Neutrophil (primary cell): ENCODE results near the gene POLG.

Experiments
- H3K27ac ChIP-seq: fragments of 200-600 bp; sonication (generic); 2 replicates; pipeline ENCODE4 v1.5.1; 2016; ENCODE audit warnings: mild to moderate bottlenecking, moderate library complexity
- H3K27me3 ChIP-seq: fragments of 200-600 bp; sonication (generic); 2 replicates; pipeline ENCODE4 v1.6.0; 2016; ENCODE audit warnings: mild to moderate bottlenecking
- H3K36me3 ChIP-seq: fragments of 200-600 bp; sonication (generic); 2 replicates; pipeline ENCODE4 v1.5.1; 2017
- H3K4me1 ChIP-seq, 2 experiments: fragments of 200-600 bp in 1 of 2; sonication (generic) in 1 of 2; 1 replicate in 1 of 2; 2 replicates in 1 of 2; pipeline versions ENCODE4 v1.5.1 to v1.6.1; 2013 to 2016; ENCODE audit warnings: low read depth in 1 of 2, low read length in 1 of 2, mild to moderate bottlenecking in 1 of 2, moderate library complexity in 1 of 2; ENCODE audit not compliant: control insufficient read depth in 1 of 2, insufficient read depth in 1 of 2
- H3K4me3 ChIP-seq, 2 experiments: fragments of 200-600 bp in 1 of 2; sonication (generic) in 1 of 2; 1 replicate in 1 of 2; 2 replicates in 1 of 2; pipeline ENCODE4 v1.5.1; 2013 to 2016; ENCODE audit warnings: low read depth in 1 of 2, low read length in 1 of 2, mild to moderate bottlenecking in 1 of 2, moderate library complexity in 1 of 2
- H3K9me3 ChIP-seq: fragments of 200-600 bp; sonication (generic); 2 replicates; pipeline ENCODE4 v1.5.1; 2016
- TF ChIP-seq, protein P1 (sequence below): fragments of 200-600 bp; sonication (generic); IDR thresholded peaks from 2 replicates; pipeline ENCODE4 v1.5.1; 2016; ENCODE audit warnings: antibody characterized with exemption

The POLG gene

DNA sequence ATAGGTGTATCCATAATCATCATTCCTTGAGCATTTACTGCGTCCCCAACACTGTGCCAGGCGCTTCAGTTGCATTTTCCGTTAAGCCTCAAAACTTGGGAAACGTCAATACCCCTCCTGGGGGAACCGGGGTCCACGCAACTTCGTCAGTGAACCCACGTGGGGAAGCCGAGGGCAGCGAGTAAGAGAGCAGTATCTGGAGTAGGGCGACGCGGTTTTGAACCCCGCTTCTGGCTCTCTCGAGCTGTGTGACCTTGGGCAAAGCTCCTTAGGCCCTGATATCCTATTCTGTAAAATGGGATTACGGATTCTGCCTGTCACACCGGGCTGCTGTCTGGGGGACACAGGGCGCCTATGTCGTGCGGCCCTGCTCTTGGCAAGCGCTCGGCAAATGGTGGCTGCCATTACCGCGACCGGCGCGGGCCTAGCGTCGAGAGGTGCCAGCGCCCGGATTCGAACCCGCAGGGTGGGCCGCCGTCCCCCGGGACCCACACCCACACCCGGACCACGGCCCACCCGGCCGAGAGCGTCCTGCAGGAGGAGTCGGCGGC lies 590 bp downstream of the POLG start:
- Histone ChIP-seq H3K4me1 (peaks cover 12 to 25% of the 10 kb centered on the region in 2 experiments), H3K36me3 (peaks cover 46% of the 10 kb centered on the region), H3K27me3 (peaks cover 41% of the 10 kb centered on the region), H3K9me3 (no peaks in the 10 kb centered on the region), H3K4me3 (peak overlapping the region; percentile 76 to 82), H3K27ac (peak overlapping the region; percentile 96)
- TF ChIP-seq, protein P1, sequence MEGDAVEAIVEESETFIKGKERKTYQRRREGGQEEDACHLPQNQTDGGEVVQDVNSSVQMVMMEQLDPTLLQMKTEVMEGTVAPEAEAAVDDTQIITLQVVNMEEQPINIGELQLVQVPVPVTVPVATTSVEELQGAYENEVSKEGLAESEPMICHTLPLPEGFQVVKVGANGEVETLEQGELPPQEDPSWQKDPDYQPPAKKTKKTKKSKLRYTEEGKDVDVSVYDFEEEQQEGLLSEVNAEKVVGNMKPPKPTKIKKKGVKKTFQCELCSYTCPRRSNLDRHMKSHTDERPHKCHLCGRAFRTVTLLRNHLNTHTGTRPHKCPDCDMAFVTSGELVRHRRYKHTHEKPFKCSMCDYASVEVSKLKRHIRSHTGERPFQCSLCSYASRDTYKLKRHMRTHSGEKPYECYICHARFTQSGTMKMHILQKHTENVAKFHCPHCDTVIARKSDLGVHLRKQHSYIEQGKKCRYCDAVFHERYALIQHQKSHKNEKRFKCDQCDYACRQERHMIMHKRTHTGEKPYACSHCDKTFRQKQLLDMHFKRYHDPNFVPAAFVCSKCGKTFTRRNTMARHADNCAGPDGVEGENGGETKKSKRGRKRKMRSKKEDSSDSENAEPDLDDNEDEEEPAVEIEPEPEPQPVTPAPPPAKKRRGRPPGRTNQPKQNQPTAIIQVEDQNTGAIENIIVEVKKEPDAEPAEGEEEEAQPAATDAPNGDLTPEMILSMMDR, result no peak

DNA sequence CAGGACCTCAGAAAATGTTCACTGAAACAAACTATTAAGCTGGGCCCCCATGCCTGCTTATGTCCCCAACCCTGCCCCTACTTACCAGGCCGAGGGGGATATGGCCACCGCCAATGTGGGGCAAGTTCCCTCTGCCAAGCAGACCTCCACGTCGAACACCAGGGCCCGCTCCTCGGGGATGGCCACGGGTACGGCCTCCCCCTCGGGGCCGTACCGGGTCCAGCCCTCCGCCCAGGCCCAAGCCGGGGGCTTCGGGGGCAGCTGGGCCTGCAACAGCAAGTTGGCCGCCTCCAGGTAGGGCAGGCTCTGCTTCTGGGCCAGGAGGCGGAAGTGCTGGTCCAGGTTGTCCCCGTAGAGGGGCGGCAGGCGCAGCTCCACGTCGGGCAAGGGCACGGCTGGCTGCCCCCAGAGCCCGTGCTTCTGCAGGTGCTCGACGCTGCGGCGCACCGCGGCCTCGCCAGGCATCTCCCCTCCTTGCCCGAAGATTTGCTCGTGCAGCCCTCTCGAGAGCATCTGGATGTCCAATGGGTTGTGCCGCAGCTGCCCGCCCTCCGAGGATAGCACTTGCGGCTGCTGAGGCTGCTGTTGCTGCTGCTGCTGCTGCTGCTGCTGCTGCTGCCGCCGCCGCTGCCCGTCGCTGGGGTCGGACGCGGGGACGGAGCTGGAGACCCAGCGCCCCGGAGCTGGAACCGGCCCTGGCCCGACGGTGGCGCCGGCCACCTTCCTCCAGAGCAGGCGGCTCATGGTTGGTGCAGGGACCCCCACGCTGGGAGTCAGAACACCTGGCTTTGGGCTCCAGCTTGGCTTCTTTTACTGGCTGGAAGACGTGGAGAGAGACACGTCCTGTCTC lies 1.4 kb downstream of the POLG start:
- H3K36me3 ChIP-seq, result peaks cover 54% of the 10 kb centered on the region
- H3K27ac ChIP-seq, result peak overlapping the region; percentile 96
- H3K9me3 ChIP-seq, result no peaks in the 10 kb centered on the region
- H3K4me3 ChIP-seq, result peak overlapping the region; percentile 76 to 82
- TF ChIP-seq, protein P1, result no peak
- peaks cover 33% of the 10 kb centered on the region for H3K27me3 ChIP-seq
- H3K4me1 ChIP-seq, result peaks cover 12 to 25% of the 10 kb centered on the region in 2 experiments

DNA sequence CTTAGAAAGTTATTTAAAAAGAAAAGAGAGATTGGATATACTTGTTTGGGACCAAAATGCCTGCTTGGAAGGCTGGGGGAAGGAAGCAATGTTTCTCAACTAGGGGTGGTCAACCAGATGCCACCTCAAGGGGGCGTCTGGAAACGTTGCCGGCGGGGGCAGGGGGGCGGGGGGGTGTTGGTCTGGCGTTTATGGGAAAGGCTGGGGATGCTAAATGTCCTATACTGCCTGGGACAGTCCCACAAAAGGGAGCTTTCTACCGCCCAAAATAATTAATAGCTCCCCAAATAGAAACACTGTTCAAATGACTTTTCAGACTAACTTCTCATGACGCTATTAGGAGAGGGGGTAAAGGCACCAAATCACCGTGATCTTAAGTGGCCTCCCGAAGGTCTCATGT lies 2.2 kb downstream of the POLG start:
- no peaks in the 10 kb centered on the region for H3K9me3 ChIP-seq
- H3K4me3 ChIP-seq, result no peak overlapping the region
- TF ChIP-seq, protein P1, result no peak
- peaks cover 25% of the 10 kb centered on the region for H3K27me3 ChIP-seq
- peaks cover 62% of the 10 kb centered on the region for H3K36me3 ChIP-seq
- no peak overlapping the region for H3K27ac ChIP-seq
- peaks cover 12 to 25% of the 10 kb centered on the region in 2 experiments for H3K4me1 ChIP-seq

GRCh38 chr15:89330881-89331595 lies 3.6 kb downstream of the POLG start:
- H3K27me3 ChIP-seq, result peaks cover 11% of the 10 kb centered on the region
- TF ChIP-seq, protein P1, result no peak
- peaks cover 12 to 25% of the 10 kb centered on the region in 2 experiments for H3K4me1 ChIP-seq
- no peak overlapping the region for H3K27ac ChIP-seq
- H3K4me3 ChIP-seq, result no peak overlapping the region
- no peaks in the 10 kb centered on the region for H3K9me3 ChIP-seq
- H3K36me3 ChIP-seq, result peaks cover 76% of the 10 kb centered on the region

DNA sequence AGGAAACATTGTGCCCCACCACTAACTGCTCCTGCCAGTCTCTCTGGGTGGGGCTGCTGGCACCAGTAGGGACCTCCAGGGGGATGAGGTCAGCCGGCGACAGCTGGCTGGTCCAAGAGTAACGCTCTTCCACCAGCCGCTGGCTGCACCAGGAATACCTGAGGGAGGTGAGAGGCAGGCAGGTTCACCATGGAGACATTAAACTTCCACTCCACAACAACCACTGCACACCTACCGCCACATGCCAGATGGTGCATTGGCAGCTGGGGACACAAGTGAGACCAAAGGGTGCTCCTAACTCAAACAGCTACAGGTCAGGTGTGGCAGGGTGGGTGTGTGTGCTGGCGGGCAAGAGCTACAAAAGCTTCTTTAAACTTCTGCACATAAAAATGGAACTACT lies 4.5 kb downstream of the POLG start:
- Histone ChIP-seq H3K9me3 (no peaks in the 10 kb centered on the region), H3K4me1 (peaks cover 12 to 18% of the 10 kb centered on the region in 2 experiments), H3K36me3 (peaks cover 85% of the 10 kb centered on the region), H3K4me3 (no peak overlapping the region), H3K27ac (no peak overlapping the region), H3K27me3 (peaks cover 2% of the 10 kb centered on the region)
- TF ChIP-seq, protein P1, result no peak
